SKM-1 treated with dmso at 0.1 percent for 144 hours (cell line): ENCODE measurements around the gene MIPOL1.
"Not testable (repeated sequence)": the region's sequence is repeated elsewhere in the genome, so short reads cannot be mapped to it uniquely, and the experiment has no call there.

ENCODE experiments used
- DNase-seq: peaks from one replicate; lab custom pipeline; 2025; ENCODE audit not compliant: unreplicated experiment; lab: John Stamatoyannopoulos, UW

The MIPOL1 gene

DNA sequence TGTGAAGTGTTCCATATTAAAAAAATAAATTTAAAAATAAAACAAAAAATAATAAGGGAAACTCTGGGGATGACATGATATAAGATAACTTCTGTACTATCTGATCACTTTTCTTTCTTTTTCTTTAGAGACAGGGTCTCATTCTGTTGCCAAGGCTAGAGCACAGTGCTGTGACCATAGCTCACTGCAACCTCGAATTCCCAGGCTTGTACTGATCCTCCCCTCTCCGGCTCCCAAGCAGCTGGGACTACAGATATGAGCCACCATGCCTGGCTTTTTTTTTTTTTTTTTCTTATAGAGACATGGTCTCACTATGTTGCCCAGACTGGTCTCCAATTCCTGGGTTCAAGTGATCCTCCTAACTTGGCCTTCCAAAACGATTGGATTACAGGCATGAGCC, 10.4 kb upstream of the MIPOL1 start:
- no peak for DNase-seq

DNA sequence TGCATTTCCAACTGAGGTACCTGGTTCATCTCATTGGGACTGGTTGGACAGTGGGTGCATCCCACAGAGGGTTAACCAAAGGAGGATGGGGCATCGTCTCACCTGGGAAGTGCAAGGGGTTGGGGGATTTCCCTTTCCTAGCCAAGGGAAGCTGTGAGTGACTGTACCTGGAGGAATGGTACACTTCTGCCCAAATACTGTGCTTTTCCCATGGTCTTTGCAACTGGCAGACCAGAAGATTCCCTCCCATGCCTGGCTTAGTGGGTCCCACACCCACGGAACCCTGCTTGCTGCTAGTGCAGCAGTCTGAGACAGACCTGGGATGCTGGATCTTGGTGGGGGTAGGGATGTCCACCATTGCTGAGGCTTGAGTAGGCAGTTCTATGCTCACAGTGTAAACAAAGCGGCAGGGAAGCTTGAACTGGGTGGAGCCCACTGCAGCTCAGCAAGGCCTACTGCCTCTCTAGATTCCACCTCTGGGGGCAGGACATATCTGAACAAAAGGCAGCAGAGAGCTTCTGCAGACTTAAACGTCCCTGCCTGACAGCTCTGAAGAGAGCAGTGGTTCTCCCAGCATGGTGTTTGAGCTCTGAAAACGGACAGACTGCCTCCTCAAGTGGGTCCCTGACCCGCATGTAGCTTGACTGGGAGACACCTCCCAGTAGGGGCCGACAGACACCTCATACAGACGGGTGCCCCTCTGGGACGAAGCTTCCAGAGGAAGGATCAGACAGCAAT, 9.7 kb upstream of the MIPOL1 start:
- not testable (repeated sequence) for DNase-seq

DNA sequence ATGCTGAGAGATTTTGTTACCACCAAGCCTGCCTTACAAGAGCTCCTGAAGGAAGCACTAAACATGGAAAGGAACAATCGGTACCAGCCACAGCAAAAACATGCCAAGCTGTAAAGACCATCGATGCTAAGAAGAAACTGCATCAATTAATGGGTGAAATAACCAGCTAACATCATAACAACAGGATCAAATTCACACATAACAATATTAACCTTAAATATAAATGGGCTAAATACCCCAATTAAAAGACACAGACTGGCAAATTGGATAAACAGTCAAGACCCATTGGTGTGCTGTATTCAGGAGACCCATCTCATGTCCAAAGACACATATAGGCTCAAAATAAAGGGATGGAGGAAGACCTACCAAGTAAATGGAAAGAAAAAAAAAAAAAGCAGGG, 8.0 kb upstream of the MIPOL1 start:
- not testable (repeated sequence) for DNase-seq

DNA sequence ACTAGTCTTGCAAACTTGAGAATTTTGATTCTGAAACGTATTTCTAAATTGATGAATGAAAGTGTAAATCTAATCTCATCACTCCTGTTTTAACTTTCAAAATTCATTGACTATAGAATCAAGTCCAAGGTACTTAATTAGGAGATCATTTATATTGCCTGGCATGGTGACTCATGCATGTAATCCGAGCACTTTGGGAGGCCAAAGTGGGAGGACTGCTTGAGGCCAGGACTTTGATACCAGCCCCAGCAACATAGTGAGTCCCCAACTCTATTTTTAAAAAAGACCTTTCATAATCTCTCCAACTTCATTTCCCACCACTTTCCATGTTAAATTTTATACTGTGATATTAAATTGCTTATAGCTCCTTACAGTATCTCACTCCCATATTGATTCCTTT, 3.0 kb upstream of the MIPOL1 start:
- no peak for DNase-seq

DNA sequence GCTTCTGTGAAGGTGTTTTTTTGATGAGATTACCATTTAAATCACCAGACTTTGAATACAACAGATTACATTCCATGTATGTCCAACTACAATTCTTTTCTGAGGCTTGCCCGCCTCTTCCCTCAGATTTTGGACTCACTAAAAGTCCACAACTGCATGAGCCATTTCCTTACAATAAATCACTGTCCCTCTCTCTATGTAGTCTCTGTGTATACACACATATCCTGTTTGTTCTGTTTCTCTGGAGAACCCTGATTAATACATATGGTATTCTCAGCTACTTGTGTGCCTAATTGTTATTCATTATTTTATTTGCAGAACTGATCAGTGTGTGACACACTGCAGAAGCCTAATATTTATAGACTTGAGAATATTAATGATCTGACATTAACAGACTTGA, 2.4 kb upstream of the MIPOL1 start:
- no peak for DNase-seq

DNA sequence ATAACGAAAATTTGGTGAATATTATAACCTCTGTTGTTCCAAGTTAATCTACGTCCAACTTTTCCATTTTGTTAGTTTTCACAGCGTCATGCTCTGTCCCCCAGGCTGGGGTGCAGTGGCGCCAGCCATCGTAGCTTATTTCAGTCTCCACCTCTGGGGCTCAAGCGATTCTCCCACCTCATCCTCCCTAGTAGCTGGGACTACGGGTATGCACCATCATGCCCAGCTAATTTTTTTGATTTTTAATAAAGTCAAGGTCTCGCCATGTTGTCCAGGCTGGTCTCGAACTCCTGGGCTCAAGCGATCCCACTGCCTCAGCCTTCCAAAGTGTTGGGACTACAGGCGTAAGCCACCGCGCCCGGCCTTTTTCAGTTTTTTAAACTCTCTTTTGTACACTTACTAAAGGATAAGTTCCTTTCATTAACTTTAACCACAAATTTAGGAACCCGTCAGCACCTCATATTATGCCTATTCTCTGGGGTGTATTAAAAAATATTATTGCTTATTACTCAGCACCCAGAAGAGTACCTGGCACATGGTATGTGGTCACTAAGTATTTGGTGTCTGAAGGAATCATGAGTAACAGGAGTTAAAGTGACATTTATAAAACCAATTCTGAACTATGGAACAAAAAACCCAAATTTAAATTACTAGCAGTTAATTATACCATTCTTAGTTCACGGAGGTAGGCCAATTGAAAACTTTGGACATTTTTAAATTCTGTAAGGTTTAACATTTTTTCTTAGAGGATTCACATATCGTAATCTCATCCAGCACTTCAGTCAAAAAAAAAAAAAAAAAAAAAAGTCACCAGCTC, 925 bp upstream of the MIPOL1 start:
- no peak for DNase-seq

DNA sequence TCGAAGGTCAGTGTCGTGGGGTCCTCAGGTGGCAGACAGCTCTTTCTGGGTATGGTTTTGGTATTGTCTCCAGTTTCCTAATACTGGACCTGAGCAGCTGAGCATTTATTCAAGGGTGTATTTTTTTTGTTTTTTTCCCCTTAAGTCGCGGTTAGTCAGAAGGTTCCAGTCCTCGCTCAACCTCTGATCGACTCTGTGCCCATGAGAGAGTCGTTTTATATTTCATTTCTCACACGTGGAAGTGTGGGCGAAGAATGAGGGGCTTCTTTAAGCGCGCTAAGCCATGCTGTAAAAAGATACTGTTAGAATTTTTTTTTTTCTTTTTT, 499 bp downstream of the MIPOL1 start:
- DNase-seq = no peak

DNA sequence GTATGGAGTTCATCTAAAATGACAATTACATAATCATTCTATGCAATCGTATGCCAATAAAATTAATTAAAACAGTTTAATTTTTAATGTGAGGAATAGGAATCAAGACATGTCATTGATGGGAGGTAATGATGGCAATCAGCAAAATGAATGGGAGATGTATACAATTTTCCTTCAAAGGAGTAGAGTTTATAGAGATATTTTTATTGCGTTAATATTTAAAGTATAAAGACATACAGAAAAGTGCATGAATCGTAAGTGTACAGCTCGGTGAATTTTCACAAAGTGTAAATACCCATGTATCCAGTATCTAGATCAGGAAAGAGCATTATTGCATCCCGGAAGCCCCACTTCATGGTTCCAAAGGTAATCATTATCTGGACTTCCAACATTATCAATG, 1.2 kb downstream of the MIPOL1 start:
- no peak for DNase-seq

DNA sequence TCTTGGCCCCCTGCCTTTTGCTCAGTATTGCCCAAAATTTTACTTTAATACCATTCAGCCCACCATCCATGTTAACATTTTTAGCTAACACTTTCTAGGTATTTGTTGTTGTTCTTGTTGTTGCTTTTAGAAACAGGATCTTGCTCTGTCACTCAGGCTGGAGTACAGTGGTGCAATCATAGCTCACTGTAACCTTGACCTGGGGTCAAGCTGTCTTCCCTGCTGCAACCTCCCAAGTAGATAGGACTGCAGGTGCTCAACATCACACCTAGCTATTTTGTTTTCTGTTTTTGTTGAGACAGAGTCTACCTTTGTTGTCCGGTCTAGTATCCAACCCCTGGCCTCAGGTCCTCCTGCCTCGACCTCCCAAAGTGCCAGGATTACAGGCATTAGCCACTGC, 4.0 kb downstream of the MIPOL1 start:
- no peak for DNase-seq

DNA sequence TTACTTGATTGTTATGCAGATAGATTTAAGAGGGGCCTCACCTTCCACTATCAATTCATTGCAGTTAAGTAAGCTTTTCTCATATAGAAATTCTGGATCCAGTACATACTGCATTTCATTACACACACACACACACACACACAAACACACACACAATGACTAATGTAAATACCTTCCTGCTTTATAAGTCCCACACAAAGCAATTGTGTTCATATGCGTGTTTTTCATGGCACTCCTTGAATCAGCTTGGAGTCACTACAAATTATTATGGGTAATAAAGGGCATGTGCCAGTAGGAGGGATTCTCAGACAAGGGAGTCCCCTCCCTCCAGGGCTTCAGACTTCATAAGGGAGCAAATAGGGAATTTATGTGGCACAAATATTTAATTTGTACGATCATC, 4.5 kb downstream of the MIPOL1 start:
- no peak for DNase-seq

DNA sequence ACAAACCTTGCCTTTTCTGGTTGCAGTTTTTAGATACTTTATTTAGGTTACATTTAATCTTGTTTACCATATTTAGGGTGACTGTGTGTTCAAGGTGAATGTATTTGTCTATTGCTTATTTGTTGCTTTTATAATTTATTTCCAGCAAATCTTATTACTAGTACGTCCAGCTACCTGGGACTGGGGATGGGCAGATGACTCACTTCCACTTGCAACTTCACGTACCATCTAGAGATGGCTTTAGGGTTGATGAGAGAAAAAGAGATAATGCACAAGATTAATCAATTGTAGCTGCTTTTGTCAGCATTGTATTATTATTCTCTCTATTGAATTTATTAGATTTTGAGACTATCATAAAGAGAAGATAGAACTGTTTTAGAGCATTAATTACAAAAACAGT, 5.1 kb downstream of the MIPOL1 start:
- no peak for DNase-seq

DNA sequence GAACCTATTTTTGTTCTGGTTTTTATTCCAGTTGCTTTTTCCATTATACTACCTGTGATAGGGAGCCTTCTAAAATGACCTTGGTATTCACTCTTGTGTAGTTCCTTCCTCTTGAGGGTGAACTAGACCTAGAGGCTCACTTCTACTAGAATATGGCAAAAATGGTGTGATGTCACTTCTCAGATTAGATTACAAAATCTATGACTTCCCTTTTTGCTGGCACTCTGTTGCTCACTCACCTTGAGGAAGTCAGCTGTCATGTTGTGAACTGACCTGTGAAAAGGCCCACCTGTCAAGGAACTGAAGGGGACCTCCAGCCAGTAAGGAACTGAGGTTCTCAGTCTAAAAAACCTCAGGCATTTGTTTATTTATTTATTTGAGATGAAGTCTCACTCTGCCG, 5.7 kb downstream of the MIPOL1 start:
- peak; percentile 50 for DNase-seq

DNA sequence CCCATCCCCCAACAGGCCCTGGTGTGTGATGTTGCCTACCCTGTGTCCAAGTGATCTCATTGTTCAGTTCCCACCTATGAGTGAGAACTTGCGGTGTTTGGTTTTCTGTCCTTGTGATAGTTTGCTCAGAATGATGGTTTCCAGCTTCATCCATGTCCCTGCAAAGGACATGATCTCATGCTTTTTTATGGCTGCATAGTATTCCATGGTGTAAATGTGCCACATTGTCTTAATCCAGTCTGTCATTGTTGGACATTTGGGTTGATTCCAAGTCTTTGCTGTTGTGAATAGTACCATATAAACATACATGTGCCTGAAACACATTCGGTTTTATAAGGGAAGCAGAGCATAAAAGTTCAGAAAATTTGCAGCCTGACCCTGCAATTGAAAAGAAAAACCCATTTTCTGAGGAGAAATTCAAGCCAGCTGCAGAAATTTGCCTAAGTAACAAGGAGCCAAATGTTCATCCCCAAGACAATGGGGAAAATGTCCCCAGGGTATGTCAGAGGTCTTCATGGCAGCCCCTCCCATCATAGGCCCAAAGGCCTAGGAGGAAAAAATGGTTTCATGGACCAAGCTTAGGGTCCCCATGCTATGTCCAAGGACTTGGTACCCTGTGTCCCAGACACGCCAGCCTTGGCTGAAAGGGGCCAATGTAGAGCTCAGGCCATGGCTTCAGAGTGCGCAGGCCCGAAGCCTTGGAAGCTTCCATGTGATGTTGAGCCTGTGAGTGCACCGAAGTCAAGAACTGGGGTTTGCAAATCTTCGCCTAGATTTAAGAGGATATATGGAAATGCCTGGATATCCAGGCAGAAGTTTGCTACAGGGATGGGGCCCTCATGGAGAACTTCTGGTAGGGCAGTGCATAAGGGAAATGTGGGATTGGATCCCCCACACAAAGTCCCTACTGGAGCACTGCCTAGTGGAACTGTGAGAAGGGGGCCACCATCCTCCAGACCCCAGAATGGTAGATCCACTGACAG, 8.2 kb downstream of the MIPOL1 start:
- DNase-seq = not testable (repeated sequence)

DNA sequence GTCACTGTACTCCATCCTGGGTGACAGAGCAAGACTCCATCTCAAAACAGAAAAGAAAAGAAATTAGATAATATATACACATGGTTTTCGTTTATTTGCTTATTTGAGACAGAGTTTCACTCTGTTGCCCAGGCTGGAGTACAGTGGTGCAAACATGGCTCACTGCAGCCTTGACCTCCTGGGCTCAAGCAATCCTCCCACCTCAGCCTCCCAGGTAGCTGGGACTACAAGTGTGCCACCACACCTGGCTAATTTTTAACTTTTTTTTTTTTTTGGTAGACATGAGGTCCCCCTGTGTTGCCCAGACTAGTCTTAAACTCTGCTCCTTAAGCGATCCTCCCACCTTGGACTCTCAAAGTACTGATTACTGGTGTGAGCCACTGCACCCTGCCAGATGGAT, 11.9 kb downstream of the MIPOL1 start:
- not testable (repeated sequence) for DNase-seq

DNA sequence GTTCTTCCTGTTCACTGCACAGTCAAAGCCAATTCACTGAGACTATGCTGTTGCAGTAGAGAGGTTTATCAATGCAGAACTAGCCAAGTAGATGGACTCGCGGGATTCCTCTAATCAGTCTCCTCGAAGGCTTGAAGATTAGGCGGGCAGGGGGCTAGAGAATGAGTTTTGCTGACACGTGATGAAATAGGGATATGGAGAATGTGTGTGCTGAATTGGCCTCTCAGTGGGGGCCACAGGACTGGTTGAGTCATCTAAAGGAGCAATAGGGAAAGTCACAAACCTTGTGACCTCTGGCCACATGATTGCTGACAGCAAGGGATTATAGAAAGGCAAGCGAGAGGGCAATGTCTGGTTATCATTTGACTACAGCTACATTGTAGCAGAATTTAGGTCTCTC, 12.7 kb downstream of the MIPOL1 start:
- DNase-seq = no peak

DNA sequence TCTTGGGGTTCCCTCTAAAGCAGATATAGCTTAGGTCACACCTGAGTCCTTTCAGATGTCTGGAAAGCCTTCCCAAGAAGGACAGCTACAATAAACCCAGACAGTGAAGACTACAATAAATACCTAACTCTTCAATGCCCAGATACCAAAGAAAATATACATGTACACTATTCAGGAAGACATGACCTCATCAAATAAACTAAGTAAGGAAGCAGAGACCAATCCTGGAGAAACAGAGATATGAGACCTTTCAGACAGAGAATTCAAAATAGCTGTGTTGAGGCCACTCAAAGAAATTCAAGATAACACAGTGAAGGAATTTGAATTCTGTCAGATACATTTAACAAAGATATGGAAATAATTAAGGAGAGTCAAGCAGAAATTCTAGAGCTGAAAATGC, 15.3 kb downstream of the MIPOL1 start:
- no peak for DNase-seq

DNA sequence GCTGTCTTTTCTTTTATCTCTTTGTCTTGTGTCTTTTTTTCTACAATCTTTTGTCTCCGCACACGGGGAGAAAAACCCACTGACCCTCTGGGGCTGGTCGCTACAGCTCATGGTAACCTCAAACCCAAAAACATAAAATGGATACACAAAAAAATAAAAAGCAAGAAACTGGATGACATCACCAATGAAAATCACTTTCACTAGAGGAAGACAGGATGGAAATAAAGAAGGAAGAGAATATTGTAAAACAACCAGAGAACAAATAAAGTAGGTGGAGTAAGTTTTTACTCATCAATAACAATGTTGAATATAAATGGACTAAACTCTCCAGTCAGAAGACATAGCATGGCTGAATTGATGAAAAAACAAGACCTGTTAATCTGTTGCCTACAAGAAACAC, 17.6 kb downstream of the MIPOL1 start:
- no peak for DNase-seq

DNA sequence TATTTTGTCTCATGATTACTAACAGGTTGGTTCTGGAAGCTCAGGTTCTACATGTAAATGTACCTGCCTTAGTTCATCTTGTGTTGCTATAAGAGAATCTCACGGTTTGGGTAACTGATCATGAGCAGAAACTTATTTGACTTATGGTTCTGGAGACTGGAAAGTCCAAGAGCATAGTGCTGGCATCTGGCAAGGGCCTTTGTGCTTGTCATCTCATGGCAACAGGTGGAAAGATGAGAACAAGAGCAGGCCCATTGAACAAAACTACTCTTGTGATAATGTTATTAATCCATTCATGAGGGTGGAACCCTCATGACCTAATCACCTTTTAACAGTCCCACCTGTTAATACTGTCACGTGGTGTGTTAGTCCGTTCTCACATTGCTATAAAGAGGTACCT, 23.3 kb downstream of the MIPOL1 start:
- DNase-seq = no peak

DNA sequence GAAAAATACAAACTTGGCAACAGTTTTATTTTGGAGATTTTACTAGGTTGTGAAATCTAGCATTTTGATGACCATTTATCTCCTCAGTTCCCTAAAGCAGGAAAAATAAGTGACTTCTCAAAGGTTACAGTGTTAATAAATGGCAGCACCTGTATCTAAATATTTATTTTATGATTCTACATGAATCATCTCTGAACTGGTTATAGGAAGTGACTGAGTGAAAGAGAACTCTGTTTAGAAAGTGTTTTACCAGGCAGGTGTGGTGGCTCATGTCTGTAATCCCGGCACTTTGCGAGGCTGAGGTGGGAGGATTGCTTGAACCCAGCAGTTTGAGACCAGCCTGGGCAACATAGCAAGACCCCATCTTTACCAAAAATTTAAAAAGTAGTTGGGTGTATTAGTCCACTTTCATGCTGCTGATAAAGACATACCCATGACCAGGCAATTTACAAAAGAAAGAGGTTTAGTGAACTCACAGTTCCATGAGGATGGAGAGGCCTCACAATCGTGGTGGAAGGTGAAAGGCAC, 26.3 kb downstream of the MIPOL1 start:
- DNase-seq = no peak

DNA sequence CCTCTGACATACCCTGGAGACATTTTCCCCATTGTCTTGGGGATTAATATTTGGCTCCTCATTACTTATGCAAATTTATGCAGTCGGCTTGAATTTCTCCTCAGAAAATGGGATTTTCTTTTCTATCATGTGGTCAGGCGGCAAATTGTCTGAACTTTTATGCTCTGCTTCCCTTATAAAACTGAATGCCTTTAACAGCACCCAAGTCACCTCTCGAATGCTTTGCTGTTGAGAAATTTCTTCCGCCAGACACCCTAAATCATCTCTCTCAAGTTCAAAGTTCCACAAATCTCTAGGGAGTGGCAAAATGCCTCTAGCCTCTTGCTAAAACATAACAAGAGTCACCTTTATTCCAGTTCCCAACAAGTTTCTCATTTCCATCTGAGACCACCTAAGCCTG, 27.9 kb downstream of the MIPOL1 start:
- DNase-seq = not testable (repeated sequence)

DNA sequence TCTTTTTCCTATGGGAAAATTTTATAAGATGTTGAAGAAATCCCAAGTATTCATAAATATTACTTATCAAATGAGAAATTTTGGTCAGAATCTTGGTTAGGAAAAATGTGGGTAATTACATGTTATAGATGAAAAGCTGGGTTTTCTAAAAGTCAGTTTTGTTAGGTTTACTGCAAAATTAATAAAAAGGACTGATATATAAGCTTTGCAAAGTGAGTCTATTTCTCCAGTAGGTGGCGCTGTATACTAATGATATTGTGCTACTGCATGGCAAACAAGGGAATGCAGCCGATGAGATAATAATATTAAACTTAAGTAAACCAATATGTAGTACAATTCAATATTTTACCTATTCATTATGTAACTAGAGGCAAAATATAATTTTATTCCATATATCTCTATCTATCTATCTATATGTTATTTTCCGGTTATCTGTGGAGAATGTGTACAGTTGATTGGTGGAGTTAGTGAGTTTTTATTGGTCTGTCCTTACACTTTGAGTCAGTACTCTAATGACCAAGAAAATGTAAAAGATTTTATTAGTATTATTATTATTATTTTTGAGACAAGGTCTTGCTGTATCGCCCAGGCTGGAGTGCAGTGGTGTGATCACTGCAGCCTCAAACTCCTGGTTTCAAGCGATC, 32.9 kb downstream of the MIPOL1 start:
- peak; percentile 20 for DNase-seq
